K562 (cell line): Measurements from ENCODE around the gene ING1. TPM values are rescaled to one million over a fixed set of nuclear protein-coding genes. Genes with fewer than 3 reads are reported as not detected.

Experiments
- BACH1 ChIP-seq: fragments of 200-800 bp; sonication (Bioruptor generic); IDR thresholded peaks from 2 replicates; pipeline ENCODE4 v1.6.1; 2016; ENCODE audit warnings: missing genetic modification characterization, missing compliant biosample characterization
- DNMT1 ChIP-seq: fragments of 450-650 bp; IDR thresholded peaks from 2 replicates; pipeline ENCODE4 v1.6.1; 2016; ENCODE audit warnings: antibody characterized with exemption, mild to moderate bottlenecking
- GATAD2B ChIP-seq: fragments of 450-650 bp; IDR thresholded peaks from 2 replicates; pipeline ENCODE4 v1.6.1; 2017; ENCODE audit warnings: mild to moderate bottlenecking, borderline replicate concordance
- HMG20B ChIP-seq: fragments of 250-450 bp; sonication (Bioruptor Pico); IDR thresholded peaks from 2 replicates; pipeline ENCODE4 v1.5.0; 2021; ENCODE audit warnings: mild to moderate bottlenecking
- ILF3 ChIP-seq: fragments of 450-650 bp; IDR thresholded peaks from 2 replicates; pipeline ENCODE4 v1.6.1; 2018; ENCODE audit warnings: antibody characterized with exemption, mild to moderate bottlenecking, moderate library complexity, borderline replicate concordance
- JUN ChIP-seq, 2 experiments: sonication (generic) in 1 of 2; formaldehyde crosslinking in 1 of 2; IDR thresholded peaks; 2 replicates each; pipeline versions ENCODE4 v1.6.1 to v1.8.0; 2012 to 2022; ENCODE audit warnings: borderline replicate concordance in 2 of 2, mild to moderate bottlenecking in 2 of 2, improper control_type of control experiment in 1 of 2, low read depth in 1 of 2, low read length in 1 of 2, missing genetic modification reagents in 1 of 2
- KLF1 ChIP-seq: fragments of 450-650 bp; IDR thresholded peaks from 2 replicates; pipeline ENCODE4 v1.6.1; 2016; ENCODE audit warnings: missing genetic modification characterization, missing compliant biosample characterization
- L3MBTL2 ChIP-seq: fragments of 450-650 bp; IDR thresholded peaks from 2 replicates; pipeline ENCODE4 v1.6.1; 2016; ENCODE audit warnings: mild to moderate bottlenecking, moderate library complexity
- MIER1 ChIP-seq: fragments of 450-650 bp; IDR thresholded peaks from 2 replicates; pipeline ENCODE4 v1.6.1; 2016; ENCODE audit warnings: antibody characterized with exemption, mild to moderate bottlenecking, low read depth
- PCBP2 ChIP-seq: fragments of 200-400 bp; formaldehyde crosslinking; IDR thresholded peaks from 2 replicates; pipeline ENCODE4 v1.6.1; 2018; ENCODE audit warnings: low read length, low read depth, mild to moderate bottlenecking, moderate library complexity; ENCODE audit not compliant: poor library complexity, severe bottlenecking
- POLR2A ChIP-seq: fragments of 450-650 bp; conservative IDR thresholded peaks from 2 replicates; pipeline ENCODE4 v1.6.1; 2016
- RBBP5 ChIP-seq: fragments of 200-600 bp; sonication (generic); IDR thresholded peaks from 2 replicates; pipeline ENCODE4 v1.6.1; 2012; ENCODE audit warnings: borderline replicate concordance, mild to moderate bottlenecking, low read length, control low read depth, inconsistent platforms; ENCODE audit not compliant: insufficient read depth, poor library complexity, severe bottlenecking
- TARDBP ChIP-seq: fragments of 450-650 bp; IDR thresholded peaks from 2 replicates; pipeline ENCODE4 v1.6.1; 2016
- ZKSCAN1 ChIP-seq: fragments of 150-350 bp; IDR thresholded peaks from 2 replicates; pipeline ENCODE4 v1.6.1; 2016; ENCODE audit warnings: low read depth, low read length
- ZNF23 ChIP-seq: fragments of 250-450 bp; sonication (Bioruptor Pico); IDR thresholded peaks from 2 replicates; pipeline ENCODE4 v1.4.0; 2020; ENCODE audit warnings: mild to moderate bottlenecking
- ZNF77 ChIP-seq: fragments of 250-450 bp; sonication (Bioruptor Pico); IDR thresholded peaks from 2 replicates; pipeline ENCODE4 v1.5.0; 2020
- polyA plus RNA-seq, 8 experiments: library from polyadenylated mRNA; depleted of rRNA in 4 of 8; stranded (reverse) in 5 of 8; unstranded in 3 of 8; fragments of >200 nt; fragmentation: Nextera tagmentation in 2 of 8; fragmentation: Illumina TruSeq in 1 of 8; extraction: Ambion mirVana in 2 of 8; extraction: Trizol in 1 of 8; gene quantifications; 2 replicates each; pipeline versions ENCODE4 v1.2.1 to v1.2.3, GENCODE V29; 2011 to 2014; ENCODE audit warnings: inconsistent platforms in 1 of 8, missing spikeins in 1 of 8
- total RNA-seq, 7 experiments: library from RNA; depleted of rRNA in 6 of 7; stranded (reverse); fragments of >200 nt in 6 of 7; fragmentation: Illumina TruSeq in 2 of 7; extraction: Trizol in 2 of 7; gene quantifications; 2 replicates each; pipeline versions ENCODE4 v1.2.1 to v1.2.3, GENCODE V29; 2011 to 2021; ENCODE audit warnings: low replicate concordance in 1 of 7
- TF ChIP-seq, protein P1 (sequence below): fragments of 450-650 bp; IDR thresholded peaks from 2 replicates; pipeline ENCODE4 v1.6.1; 2017; ENCODE audit warnings: antibody characterized with exemption
- TF ChIP-seq, protein P2 (sequence below): fragments of 250-450 bp; sonication (Bioruptor Pico); IDR thresholded peaks from 2 replicates; pipeline ENCODE4 v1.5.0; 2021; ENCODE audit warnings: mild to moderate bottlenecking, moderate library complexity
- TF ChIP-seq, protein P3 (sequence below): IDR thresholded peaks from 3 replicates; pipeline ENCODE4 v1.6.1; 2011; ENCODE audit warnings: borderline replicate concordance, mild to moderate bottlenecking; ENCODE audit not compliant: insufficient read length, insufficient read depth
- TF ChIP-seq, protein P4 (sequence below): fragments of 450-650 bp; formaldehyde crosslinking; IDR thresholded peaks from 2 replicates; pipeline ENCODE4 v1.4.0; 2020; ENCODE audit warnings: mild to moderate bottlenecking, moderate library complexity

The ING1 gene
- total and polyA plus RNA-seq, 9 of the 15 experiments (the other 6 are each of a cell fraction or from before 2014, with no cell fraction given): 1.0 to 20.1 (median 8.2) TPM

DNA sequence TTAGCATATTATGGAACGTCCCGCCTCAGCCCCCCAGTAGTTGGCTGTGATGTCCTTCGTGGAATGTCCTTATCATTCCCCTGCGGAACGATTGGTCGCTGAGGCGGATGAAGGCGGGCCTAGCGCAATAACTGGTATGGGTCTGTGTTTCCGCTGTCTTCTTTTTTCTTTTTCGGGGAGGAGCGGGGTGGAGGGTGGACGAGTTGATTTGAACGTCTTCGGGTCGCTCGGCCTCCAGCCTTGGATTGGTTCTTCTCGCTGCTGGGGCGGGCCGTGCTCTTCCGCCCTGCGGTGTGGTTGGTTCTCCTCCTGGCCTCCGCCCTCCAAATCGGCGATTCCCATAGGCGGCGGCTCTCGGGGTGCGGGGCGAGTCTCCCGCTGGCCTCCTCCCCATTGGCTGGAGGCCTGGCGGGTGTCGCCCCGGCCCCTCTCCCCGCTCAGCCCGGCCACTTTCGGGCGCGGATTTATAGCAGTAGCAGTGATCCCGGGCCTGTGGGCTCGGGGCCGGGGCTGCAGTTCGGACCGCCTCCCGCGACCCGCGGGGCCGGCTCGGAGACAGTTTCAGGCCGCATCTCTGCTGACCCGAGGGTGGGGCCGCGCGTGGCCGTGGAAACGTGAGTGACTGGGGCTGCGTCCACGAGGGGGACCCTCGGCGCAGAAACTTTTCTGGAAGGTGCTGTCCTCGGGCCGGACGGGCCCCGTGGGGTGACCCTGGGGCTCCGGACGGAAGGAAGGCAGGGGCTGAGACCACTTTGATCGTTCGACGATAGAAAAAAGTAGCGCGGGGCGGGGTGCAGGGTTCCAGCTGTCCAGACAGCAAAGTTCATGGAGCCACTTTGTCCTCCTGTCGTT is 2.1 kb downstream of the ING1 start (continued):
- TF ChIP-seq, protein P1, sequence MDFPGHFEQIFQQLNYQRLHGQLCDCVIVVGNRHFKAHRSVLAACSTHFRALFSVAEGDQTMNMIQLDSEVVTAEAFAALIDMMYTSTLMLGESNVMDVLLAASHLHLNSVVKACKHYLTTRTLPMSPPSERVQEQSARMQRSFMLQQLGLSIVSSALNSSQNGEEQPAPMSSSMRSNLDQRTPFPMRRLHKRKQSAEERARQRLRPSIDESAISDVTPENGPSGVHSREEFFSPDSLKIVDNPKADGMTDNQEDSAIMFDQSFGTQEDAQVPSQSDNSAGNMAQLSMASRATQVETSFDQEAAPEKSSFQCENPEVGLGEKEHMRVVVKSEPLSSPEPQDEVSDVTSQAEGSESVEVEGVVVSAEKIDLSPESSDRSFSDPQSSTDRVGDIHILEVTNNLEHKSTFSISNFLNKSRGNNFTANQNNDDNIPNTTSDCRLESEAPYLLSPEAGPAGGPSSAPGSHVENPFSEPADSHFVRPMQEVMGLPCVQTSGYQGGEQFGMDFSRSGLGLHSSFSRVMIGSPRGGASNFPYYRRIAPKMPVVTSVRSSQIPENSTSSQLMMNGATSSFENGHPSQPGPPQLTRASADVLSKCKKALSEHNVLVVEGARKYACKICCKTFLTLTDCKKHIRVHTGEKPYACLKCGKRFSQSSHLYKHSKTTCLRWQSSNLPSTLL: no peak
- TF ChIP-seq ILF3: no peak
- TF ChIP-seq KLF1: 0 out of 2 replicates have a peak, but pooled peaks have one; percentile 47
- TF ChIP-seq DNMT1: no peak
- no peak for TF ChIP-seq ZNF23 (CRISPR knock-in tag)
- peak; percentile 6; the same call in 1 of the 2 replicates for TF ChIP-seq JUN (IDR thresholded peaks at IDR 0.05; ENCODE audit: borderline replicate concordance, low read depth, low read length)
- no peak for TF ChIP-seq JUN (CRISPR knock-in tag; IDR thresholded peaks at IDR 0.05; ENCODE audit: borderline replicate concordance)
- TF ChIP-seq MIER1: no peak
- TF ChIP-seq, protein P2, sequence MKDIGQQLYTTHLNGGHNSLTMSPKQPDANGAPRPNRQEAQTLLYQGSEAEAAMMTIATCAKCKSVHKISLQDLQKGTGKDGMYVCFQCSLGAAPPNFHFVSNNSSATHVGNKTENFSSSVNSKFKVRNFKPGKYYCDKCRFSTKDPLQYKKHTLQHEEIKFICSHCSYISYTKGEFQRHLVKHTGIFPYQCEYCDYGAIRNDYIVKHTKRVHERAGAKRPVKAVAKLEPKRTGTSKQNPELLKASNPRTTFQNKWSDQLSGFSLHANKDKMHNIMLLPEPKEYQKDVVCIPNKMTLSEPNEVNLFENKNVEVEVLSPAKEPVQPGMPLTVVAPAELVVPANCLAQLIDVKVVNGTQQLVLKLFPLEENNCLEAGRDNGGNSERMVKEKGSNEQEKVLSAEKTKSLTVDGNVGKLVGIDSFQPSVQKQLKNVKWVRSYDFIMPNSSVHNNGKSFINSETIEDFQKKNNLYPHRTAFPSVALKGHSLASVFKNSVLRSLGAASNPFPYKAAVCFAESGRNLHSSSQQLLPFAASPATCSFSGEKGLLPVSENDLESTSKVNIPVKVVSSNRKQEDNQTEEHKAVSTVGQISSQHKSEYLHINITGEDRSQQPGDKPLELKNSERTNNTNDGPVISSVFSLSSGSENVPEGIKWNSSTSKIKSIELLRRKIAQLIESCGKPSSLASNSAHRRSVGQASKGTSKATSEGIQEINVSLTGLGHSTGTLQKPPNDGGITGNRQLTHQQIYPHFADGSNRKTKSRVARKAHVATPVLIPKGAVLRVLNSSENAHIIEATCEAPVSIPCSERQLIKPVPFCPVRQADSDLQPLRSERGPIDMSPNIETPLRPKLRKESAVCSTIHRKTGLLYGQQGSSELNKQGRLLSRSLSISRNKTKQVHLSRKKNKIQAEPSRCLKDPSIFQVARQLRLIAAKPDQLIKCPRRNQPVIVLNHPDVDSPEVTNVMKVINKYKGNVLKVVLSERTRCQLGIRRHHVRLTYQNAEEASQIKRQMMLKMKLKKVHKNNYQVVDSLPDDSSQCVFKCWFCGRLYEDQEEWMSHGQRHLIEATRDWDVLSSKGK (CRISPR knock-in tag): no peak
- TF ChIP-seq GATAD2B: peak; percentile 38; the same call in 1 of the 2 replicates
- TF ChIP-seq ZNF77 (CRISPR knock-in tag): no peak
- TF ChIP-seq, protein P3, sequence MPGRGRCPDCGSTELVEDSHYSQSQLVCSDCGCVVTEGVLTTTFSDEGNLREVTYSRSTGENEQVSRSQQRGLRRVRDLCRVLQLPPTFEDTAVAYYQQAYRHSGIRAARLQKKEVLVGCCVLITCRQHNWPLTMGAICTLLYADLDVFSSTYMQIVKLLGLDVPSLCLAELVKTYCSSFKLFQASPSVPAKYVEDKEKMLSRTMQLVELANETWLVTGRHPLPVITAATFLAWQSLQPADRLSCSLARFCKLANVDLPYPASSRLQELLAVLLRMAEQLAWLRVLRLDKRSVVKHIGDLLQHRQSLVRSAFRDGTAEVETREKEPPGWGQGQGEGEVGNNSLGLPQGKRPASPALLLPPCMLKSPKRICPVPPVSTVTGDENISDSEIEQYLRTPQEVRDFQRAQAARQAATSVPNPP: no peak
- no peak for TF ChIP-seq BACH1 (tag)
- no peak for TF ChIP-seq PCBP2
- TF ChIP-seq, protein P4, sequence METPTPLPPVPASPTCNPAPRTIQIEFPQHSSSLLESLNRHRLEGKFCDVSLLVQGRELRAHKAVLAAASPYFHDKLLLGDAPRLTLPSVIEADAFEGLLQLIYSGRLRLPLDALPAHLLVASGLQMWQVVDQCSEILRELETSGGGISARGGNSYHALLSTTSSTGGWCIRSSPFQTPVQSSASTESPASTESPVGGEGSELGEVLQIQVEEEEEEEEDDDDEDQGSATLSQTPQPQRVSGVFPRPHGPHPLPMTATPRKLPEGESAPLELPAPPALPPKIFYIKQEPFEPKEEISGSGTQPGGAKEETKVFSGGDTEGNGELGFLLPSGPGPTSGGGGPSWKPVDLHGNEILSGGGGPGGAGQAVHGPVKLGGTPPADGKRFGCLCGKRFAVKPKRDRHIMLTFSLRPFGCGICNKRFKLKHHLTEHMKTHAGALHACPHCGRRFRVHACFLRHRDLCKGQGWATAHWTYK (CRISPR knock-in tag): no peak
- TF ChIP-seq L3MBTL2: 0 out of 2 replicates have a peak, but pooled peaks have one; percentile 34
- TF ChIP-seq POLR2A: no peak
- no peak for TF ChIP-seq HMG20B (CRISPR knock-in tag)
- TF ChIP-seq TARDBP: no peak
- TF ChIP-seq ZKSCAN1: no peak
- TF ChIP-seq RBBP5: peak; percentile 46
